CD14-positive monocyte (primary cell): ENCODE data around the gene KAZN. TPM values are rescaled to one million over a fixed set of nuclear protein-coding genes. Genes with fewer than 3 reads are reported as not detected.

Experiments used
- DNase-seq, 3 donors: peaks; one replicate each; pipeline ENCODE4 v3.0.0-alpha.2; 2011 to 2022
- H2AFZ ChIP-seq: 2 replicates; pipeline ENCODE4 v1.6.0; 2012; ENCODE audit warnings: mild to moderate bottlenecking, low read depth, low read length, inconsistent platforms; ENCODE audit not compliant: insufficient read depth, poor library complexity, severe bottlenecking
- H3K27ac ChIP-seq, 2 donors: 1 replicate in 1 of 2; 2 replicates in 1 of 2; pipeline ENCODE4 v1.5.1; 2012 to 2013; ENCODE audit warnings: low read length in 2 of 2, control low read depth in 1 of 2, inconsistent platforms in 1 of 2, low read depth in 1 of 2, mild to moderate bottlenecking in 1 of 2
- H3K27me3 ChIP-seq, 2 donors: one replicate each; pipeline versions ENCODE4 v1.6.0 to v1.6.1; 2011 to 2013; ENCODE audit warnings: low read length in 2 of 2; ENCODE audit not compliant: control insufficient read depth in 2 of 2, insufficient read depth in 2 of 2
- H3K36me3 ChIP-seq, 2 donors: replicated peaks in 1 of 2; 1 replicate in 1 of 2; 2 replicates in 1 of 2; pipeline versions ENCODE4 v1.5.1 to v1.6.1; 2012 to 2013; ENCODE audit warnings: low read length in 2 of 2, control low read depth in 1 of 2, inconsistent platforms in 1 of 2, mild to moderate bottlenecking in 1 of 2; ENCODE audit not compliant: insufficient read depth in 2 of 2, control insufficient read depth in 1 of 2
- H3K4me1 ChIP-seq, 2 donors: 1 replicate in 1 of 2; 2 replicates in 1 of 2; pipeline versions ENCODE4 v1.5.1 to v1.6.1; 2012 to 2013; ENCODE audit warnings: low read length in 2 of 2, control low read depth in 1 of 2, inconsistent platforms in 1 of 2, mild to moderate bottlenecking in 1 of 2, moderate library complexity in 1 of 2; ENCODE audit not compliant: insufficient read depth in 2 of 2, control insufficient read depth in 1 of 2
- H3K4me2 ChIP-seq: replicated peaks from 2 replicates; pipeline ENCODE3; 2012; ENCODE audit warnings: low read length, moderate library complexity, mild to moderate bottlenecking; ENCODE audit not compliant: poor library complexity, severe bottlenecking; ENCODE audit errors: extremely low read depth
- H3K4me3 ChIP-seq, 3 experiments: fragments of 200-600 bp in 1 of 3; sonication (generic) in 1 of 3; replicated peaks in 1 of 3; 1 replicate in 2 of 3; 2 replicates in 1 of 3; pipeline ENCODE4 v1.5.1; 2011 to 2013; ENCODE audit warnings: low read length in 3 of 3, mild to moderate bottlenecking in 3 of 3, control low read depth in 2 of 3, low read depth in 2 of 3, inconsistent platforms in 1 of 3, moderate library complexity in 1 of 3
- H3K79me2 ChIP-seq: 2 replicates; pipeline ENCODE4 v1.6.0; 2012; ENCODE audit warnings: mild to moderate bottlenecking, control low read depth, inconsistent platforms, low read length, moderate library complexity; ENCODE audit not compliant: insufficient read depth
- H3K9ac ChIP-seq: 2 replicates; pipeline ENCODE4 v1.6.0; 2017; ENCODE audit warnings: low read length, mild to moderate bottlenecking; ENCODE audit not compliant: insufficient read depth, poor library complexity, severe bottlenecking
- H3K9me3 ChIP-seq, 2 donors: replicated peaks in 1 of 2; 1 replicate in 1 of 2; 2 replicates in 1 of 2; pipeline versions ENCODE4 v1.5.1 to v1.6.1; 2012 to 2013; ENCODE audit warnings: low read length in 2 of 2, control low read depth in 1 of 2; ENCODE audit not compliant: control insufficient read depth in 1 of 2, insufficient read depth in 1 of 2
- H4K20me1 ChIP-seq: 2 replicates; pipeline ENCODE4 v1.6.0; 2012; ENCODE audit warnings: mild to moderate bottlenecking, low read length, control low read depth, moderate library complexity; ENCODE audit not compliant: insufficient read depth
- H3K27ac Mint-ChIP-seq, 7 donors: one replicate each; pipeline ENCODE4 v1.8.0; 2020; ENCODE audit warnings: mild to moderate bottlenecking in 7 of 7, mixed read lengths in 7 of 7, moderate library complexity in 6 of 7, inconsistent platforms in 2 of 7
- H3K27me3 Mint-ChIP-seq, 3 donors: one replicate each; pipeline ENCODE4 v1.8.0; 2021 to 2022; ENCODE audit warnings: low read depth in 3 of 3, mild to moderate bottlenecking in 3 of 3, mixed read lengths in 3 of 3, moderate library complexity in 3 of 3, inconsistent platforms in 1 of 3
- H3K36me3 Mint-ChIP-seq, 2 donors: one replicate each; pipeline ENCODE4 v1.8.0; 2020; ENCODE audit warnings: mixed read lengths in 2 of 2, inconsistent platforms in 1 of 2, mild to moderate bottlenecking in 1 of 2
- H3K4me1 Mint-ChIP-seq: one replicate; pipeline ENCODE4 v1.8.0; 2020; ENCODE audit warnings: mild to moderate bottlenecking, mixed read lengths
- H3K4me3 Mint-ChIP-seq, 2 donors: one replicate each; pipeline ENCODE4 v1.8.0; 2020; ENCODE audit warnings: mild to moderate bottlenecking in 2 of 2, mixed read lengths in 2 of 2, moderate library complexity in 1 of 2
- H3K9me3 Mint-ChIP-seq, 7 donors: one replicate each; pipeline ENCODE4 v1.8.0; 2020 to 2022; ENCODE audit warnings: mixed read lengths in 7 of 7, mild to moderate bottlenecking in 6 of 7, moderate library complexity in 6 of 7, inconsistent platforms in 2 of 7
- WGBS: methylation state at CpG from one replicate; pipeline ENCODE4 v1.1.5; 2013; ENCODE audit warnings: missing lambda C conversion rate; ENCODE audit not compliant: insufficient coverage; 5-methylcytosine and 5-hydroxymethylcytosine counted together
- intact Hi-C, 2 donors: fragments of 100-400 bp; cut with micrococcal nuclease; formaldehyde crosslinking; loops; one replicate each; pipeline versions ENCODE4 v1.15.0 to v1.15.1; 2023
- polyA plus RNA-seq, 3 donors: library from polyadenylated mRNA; depleted of rRNA in 1 of 3; unstranded in 2 of 3; stranded (reverse) in 1 of 3; fragments of 300-500 nt in 2 of 3; fragments of >200 nt in 1 of 3; fragmentation: Illumina TruSeq in 2 of 3; gene quantifications; 1 replicate in 2 of 3; 2 replicates in 1 of 3; pipeline ENCODE4 v1.2.3, GENCODE V29; 2012 to 2021
- TF ChIP-seq, protein P1 (sequence below): fragments of 200-600 bp; IDR thresholded peaks from one replicate; pipeline ENCODE4 v1.8.0; 2022; ENCODE audit warnings: antibody characterized with exemption, mild to moderate bottlenecking

The KAZN gene
- polyA plus RNA-seq, 3 donors: not detected

DNA sequence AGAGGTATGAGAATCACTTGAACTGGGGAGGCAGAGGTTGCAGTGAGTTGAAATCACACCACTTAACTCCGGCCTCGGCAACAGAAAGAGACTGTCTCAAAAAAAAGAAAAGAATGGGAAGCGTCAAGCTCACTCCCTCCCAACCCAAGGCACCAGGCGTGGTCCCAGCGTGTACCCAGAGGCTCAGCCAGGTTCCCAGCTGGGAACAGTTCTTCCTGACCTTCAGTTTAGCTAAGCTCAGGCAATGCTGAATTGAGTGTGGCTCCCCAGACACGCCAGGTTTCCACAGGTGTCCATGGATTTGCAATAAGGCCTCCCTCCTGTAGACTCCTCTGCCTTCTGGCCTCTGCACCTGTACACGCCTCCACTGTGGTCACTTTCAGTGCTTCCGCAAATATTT, 414.3 kb downstream of the KAZN start:
- WGBS: 98% methylated on average over 5 of the region's 8 CpGs
- Histone ChIP-seq H3K4me2 (no peak overlapping the region), H3K27me3 (no peaks in the 10 kb centered on the region), H4K20me1 (no peaks in the 10 kb centered on the region), H3K27ac (no peak overlapping the region), H3K79me2 (no peaks in the 10 kb centered on the region), H3K4me1 (peaks cover 10 to 15% of the 10 kb centered on the region in 2 donors), H3K4me3 (no peak overlapping the region), H3K9ac (no peak overlapping the region), H2AFZ (no peak overlapping the region), H3K9me3 (peaks cover 0 to 3% of the 10 kb centered on the region in 2 donors), H3K36me3 (no peaks in the 10 kb centered on the region)
- Mint-ChIP-seq H3K36me3 (no peaks in the 10 kb centered on the region), H3K4me1 (peaks cover 15% of the 10 kb centered on the region), H3K4me3 (no peak overlapping the region), H3K9me3 (peaks cover 0 to 4% (median 0%) of the 10 kb centered on the region in 7 donors), H3K27me3 (peaks cover 8% of the 10 kb centered on the region in 3 donors), H3K27ac (no peak overlapping the region)
- TF ChIP-seq, protein P1, sequence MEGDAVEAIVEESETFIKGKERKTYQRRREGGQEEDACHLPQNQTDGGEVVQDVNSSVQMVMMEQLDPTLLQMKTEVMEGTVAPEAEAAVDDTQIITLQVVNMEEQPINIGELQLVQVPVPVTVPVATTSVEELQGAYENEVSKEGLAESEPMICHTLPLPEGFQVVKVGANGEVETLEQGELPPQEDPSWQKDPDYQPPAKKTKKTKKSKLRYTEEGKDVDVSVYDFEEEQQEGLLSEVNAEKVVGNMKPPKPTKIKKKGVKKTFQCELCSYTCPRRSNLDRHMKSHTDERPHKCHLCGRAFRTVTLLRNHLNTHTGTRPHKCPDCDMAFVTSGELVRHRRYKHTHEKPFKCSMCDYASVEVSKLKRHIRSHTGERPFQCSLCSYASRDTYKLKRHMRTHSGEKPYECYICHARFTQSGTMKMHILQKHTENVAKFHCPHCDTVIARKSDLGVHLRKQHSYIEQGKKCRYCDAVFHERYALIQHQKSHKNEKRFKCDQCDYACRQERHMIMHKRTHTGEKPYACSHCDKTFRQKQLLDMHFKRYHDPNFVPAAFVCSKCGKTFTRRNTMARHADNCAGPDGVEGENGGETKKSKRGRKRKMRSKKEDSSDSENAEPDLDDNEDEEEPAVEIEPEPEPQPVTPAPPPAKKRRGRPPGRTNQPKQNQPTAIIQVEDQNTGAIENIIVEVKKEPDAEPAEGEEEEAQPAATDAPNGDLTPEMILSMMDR: no peak
- no peak for DNase-seq
- intact Hi-C loops: no loop called here

DNA sequence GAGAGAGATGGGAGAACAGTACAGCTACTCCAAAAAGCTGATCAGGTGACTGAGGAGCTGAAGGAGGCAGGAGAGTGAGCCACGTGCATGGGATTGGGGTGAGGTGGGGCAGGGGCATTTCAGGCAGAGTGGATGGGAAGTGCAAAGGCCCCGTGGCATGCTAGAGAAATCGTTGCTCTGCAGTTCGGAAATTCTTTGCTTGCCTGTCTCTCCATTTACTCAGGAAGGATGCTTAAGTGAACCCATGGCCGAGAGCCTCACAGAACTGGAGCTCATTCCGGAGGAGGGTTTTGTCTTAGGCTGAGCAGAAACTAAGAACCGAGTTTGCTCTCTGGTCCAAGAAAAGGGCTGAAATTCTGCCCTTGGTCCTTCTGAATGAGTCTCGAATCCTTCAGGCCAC, 415.3 kb downstream of the KAZN start:
- no peak overlapping the region for H3K27ac ChIP-seq
- H3K27ac Mint-ChIP-seq: no peak overlapping the region
- no peaks in the 10 kb centered on the region for H3K36me3 Mint-ChIP-seq
- intact Hi-C loops: no loop called here
- H3K4me1 ChIP-seq: peaks cover 10 to 15% of the 10 kb centered on the region in 2 donors
- H3K36me3 ChIP-seq: no peaks in the 10 kb centered on the region
- H4K20me1 ChIP-seq: no peaks in the 10 kb centered on the region
- H3K9me3 ChIP-seq: peaks cover 0 to 3% of the 10 kb centered on the region in 2 donors
- no peak overlapping the region for H3K4me3 Mint-ChIP-seq
- no peak overlapping the region for H3K4me2 ChIP-seq
- H3K9me3 Mint-ChIP-seq: peaks cover 0 to 4% (median 0%) of the 10 kb centered on the region in 7 donors
- peaks cover 15% of the 10 kb centered on the region for H3K4me1 Mint-ChIP-seq
- H2AFZ ChIP-seq: no peak overlapping the region
- no peak overlapping the region for H3K9ac ChIP-seq
- H3K79me2 ChIP-seq: no peaks in the 10 kb centered on the region
- TF ChIP-seq, protein P1: no peak
- no peaks in the 10 kb centered on the region for H3K27me3 ChIP-seq
- H3K4me3 ChIP-seq: no peak overlapping the region
- DNase-seq: no peak
- H3K27me3 Mint-ChIP-seq: peaks cover 6 to 10% (median 8%) of the 10 kb centered on the region in 3 donors
- WGBS: 92% methylated on average over 5 of the region's 8 CpGs
